Peyer's patch (tissue), 4 donors: ENCODE data around the gene TTC22.

Experiments
- POLR2A ChIP-seq, 2 donors: fragments of 450-650 bp; IDR thresholded peaks; one replicate each; pipeline ENCODE4 v1.5.1; 2017; ENCODE audit warnings: antibody characterized with exemption in 2 of 2, mild to moderate bottlenecking in 2 of 2, moderate library complexity in 2 of 2
- TF ChIP-seq, protein P1 (sequence below), 6 experiments: fragments of 450-650 bp in 4 of 6; fragments of 200-600 bp in 2 of 6; sonication (generic) in 1 of 6; IDR thresholded peaks; one replicate each; pipeline ENCODE4 v1.5.1; 2017 to 2019; ENCODE audit warnings: antibody characterized with exemption in 6 of 6, mild to moderate bottlenecking in 3 of 6, moderate library complexity in 1 of 6

DNA sequence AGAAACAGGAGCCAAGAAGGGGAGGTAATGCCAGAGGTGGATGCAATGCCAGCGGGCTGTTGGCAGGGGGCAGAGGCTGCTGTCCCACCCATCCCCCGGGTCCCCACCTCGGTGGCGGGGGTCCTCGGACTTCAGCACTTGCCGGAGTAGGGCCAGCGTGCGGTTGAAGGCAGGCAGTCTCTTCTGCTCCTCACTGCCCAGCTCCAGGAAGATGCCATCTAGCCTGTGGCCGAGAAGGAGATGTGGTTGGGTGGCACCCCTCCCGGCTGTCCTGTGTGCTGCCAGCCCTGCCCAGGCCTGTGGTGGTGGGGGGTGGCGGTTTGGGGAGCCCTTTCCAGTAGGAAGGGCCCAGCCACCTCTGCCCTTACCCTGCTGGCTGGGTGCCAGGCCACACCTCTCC is 13.5 kb downstream of the TTC22 start:
- TF ChIP-seq, protein P1, sequence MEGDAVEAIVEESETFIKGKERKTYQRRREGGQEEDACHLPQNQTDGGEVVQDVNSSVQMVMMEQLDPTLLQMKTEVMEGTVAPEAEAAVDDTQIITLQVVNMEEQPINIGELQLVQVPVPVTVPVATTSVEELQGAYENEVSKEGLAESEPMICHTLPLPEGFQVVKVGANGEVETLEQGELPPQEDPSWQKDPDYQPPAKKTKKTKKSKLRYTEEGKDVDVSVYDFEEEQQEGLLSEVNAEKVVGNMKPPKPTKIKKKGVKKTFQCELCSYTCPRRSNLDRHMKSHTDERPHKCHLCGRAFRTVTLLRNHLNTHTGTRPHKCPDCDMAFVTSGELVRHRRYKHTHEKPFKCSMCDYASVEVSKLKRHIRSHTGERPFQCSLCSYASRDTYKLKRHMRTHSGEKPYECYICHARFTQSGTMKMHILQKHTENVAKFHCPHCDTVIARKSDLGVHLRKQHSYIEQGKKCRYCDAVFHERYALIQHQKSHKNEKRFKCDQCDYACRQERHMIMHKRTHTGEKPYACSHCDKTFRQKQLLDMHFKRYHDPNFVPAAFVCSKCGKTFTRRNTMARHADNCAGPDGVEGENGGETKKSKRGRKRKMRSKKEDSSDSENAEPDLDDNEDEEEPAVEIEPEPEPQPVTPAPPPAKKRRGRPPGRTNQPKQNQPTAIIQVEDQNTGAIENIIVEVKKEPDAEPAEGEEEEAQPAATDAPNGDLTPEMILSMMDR (IDR thresholded peaks at IDR 0.05), result no peak
- TF ChIP-seq POLR2A (IDR thresholded peaks at IDR 0.05), result no peak
